ENCODE measurements around the gene BACE2. TPM values are rescaled to one million over a fixed set of nuclear protein-coding genes. Genes with fewer than 3 reads are reported as not detected.

The BACE2 gene
- total and polyA plus RNA-seq, 2 of the 4 experiments (the other 2 are of a cell fraction) = 17.0 to 35.5 TPM

DNA sequence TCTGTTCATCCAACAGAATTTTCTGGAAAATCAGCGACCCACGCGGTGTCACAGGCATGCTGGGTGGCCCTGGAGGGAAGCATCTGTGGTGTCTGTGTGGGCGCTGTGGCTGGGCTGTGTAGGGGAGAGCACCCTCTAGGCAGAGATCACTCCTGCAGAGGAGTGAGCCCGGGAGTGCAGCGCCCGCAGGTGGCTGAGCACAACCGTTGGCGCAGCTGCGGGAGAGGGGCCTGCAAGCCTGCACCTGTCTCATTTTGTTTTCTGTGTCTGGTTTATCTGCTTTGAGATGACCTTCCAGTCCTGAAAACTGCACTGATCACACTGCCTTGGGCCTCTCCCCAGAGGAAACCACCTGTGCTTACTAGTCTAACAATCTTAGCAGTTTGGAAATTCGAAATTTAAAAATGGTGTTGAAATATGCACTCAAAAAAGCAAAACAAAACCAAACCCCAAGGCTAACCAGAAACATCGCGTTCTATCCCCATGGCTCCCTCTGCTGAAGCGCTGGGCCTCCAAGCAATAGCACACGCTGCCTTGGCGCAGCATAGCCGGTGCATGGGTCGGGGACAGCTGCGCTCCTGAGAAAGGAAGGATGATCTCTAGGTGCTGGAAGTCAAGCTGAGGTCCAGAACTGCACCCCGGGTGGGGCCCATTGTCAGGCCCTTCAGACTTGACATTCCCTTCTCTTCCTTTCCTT is 153.4 kb downstream of the BACE2 start:
- Histone ChIP-seq H2BK5ac (ENCODE audit: low read depth, low read length, poor library complexity, severe bottlenecking) (no peak overlapping the region), H3K4ac (ENCODE audit: low read depth, low read length) (no peak overlapping the region), H4K5ac (ENCODE audit: low read depth, low read length) (no peak overlapping the region), H2BK20ac (ENCODE audit: low read depth, low read length) (no peak overlapping the region), H3K9me1 (ENCODE audit: insufficient read depth, low read length) (no peaks in the 10 kb centered on the region), H3K79me1 (ENCODE audit: low read depth in 1 of 2, low read length in 2 of 2) (no peaks in the 10 kb centered on the region), H3K56ac (ENCODE audit: extremely low read depth, insufficient read depth, low read length) (no peak overlapping the region), H2AK5ac (ENCODE audit: low read depth, low read length) (no peak overlapping the region), H3K4me1 (ENCODE audit: control insufficient read depth, insufficient read depth, low read length) (no peaks in the 10 kb centered on the region), H3K9ac (ENCODE audit: low read depth, low read length) (no peak overlapping the region), H4K91ac (ENCODE audit: insufficient read depth, low read depth, low read length) (no peak overlapping the region), H3K27me3 (ENCODE audit: control insufficient read depth, insufficient read depth, low read length) (peaks cover 32% of the 10 kb centered on the region), H3K18ac (ENCODE audit: low read depth, low read length) (no peak overlapping the region), H2AFZ (replicated peaks; ENCODE audit: low read length, poor library complexity) (no peak overlapping the region), H4K8ac (ENCODE audit: low read depth in 2 of 2, low read length in 2 of 2) (no peak overlapping the region), H4K20me1 (ENCODE audit: insufficient read depth, low read length) (no peaks in the 10 kb centered on the region), H3K4me3 (ENCODE audit: insufficient read depth, low read depth, low read length) (no peak overlapping the region), H2BK120ac (ENCODE audit: low read depth, low read length) (no peak overlapping the region), H3K27ac (ENCODE audit: insufficient read depth, low read length) (no peak overlapping the region), H3K23ac (ENCODE audit: low read depth, low read length) (no peak overlapping the region), H3K9me3 (ENCODE audit: control insufficient read depth, insufficient read depth, low read length) (no peaks in the 10 kb centered on the region), H3K4me2 (ENCODE audit: low read depth, low read length) (no peak overlapping the region), H2AK9ac (replicated peaks; ENCODE audit: low read depth, low read length, poor library complexity) (no peak overlapping the region), H2BK15ac (ENCODE audit: low read depth, low read length) (no peak overlapping the region), H3K14ac (replicated peaks; ENCODE audit: low read depth, low read length) (no peak overlapping the region), H3K36me3 (ENCODE audit: control insufficient read depth, insufficient read depth, low read length) (no peaks in the 10 kb centered on the region)
- dilution Hi-C loops (cut with HindIII; ENCODE audit: low sequenced_read_pairs, unreplicated experiment) = no loop called here
- in situ Hi-C loops (cut with MboI; ENCODE audit: low sequenced_read_pairs) = no loop called here
- ATAC-seq (ENCODE audit: low read depth) (no peak), DNase-seq (no peak)
- no TSS peak for BruUV-seq (replicated peaks)
- TF ChIP-seq RFX5 (IDR thresholded peaks at IDR 0.05; ENCODE audit: low read depth, low read length) (no peak), CHD1 (IDR thresholded peaks at IDR 0.05; ENCODE audit: low read depth, low read length) (no peak), RAD21 (IDR thresholded peaks at IDR 0.05; ENCODE audit: low read length) (no peak), MAFK (IDR thresholded peaks at IDR 0.05; ENCODE audit: low read depth, low read length) (no peak), FOS (IDR thresholded peaks at IDR 0.05; ENCODE audit: low read depth, low read length) (no peak), MXI1 (IDR thresholded peaks at IDR 0.05; ENCODE audit: borderline replicate concordance, low read depth, low read length) (no peak), MAZ (IDR thresholded peaks at IDR 0.05; ENCODE audit: borderline replicate concordance, low read depth, low read length) (no peak), NFE2L2 (IDR thresholded peaks at IDR 0.05; ENCODE audit: low read depth, low read length) (no peak), POLR2A (IDR thresholded peaks at IDR 0.05; ENCODE audit: low read depth, low read length) (no peak), SMC3 (IDR thresholded peaks at IDR 0.05; ENCODE audit: low read depth, low read length) (no peak), CEBPB (IDR thresholded peaks at IDR 0.05; ENCODE audit: low read depth, low read length) (no peak), RCOR1 (IDR thresholded peaks at IDR 0.05; ENCODE audit: insufficient replicate concordance, low read length) (no peak)
- TF ChIP-seq, protein P1, sequence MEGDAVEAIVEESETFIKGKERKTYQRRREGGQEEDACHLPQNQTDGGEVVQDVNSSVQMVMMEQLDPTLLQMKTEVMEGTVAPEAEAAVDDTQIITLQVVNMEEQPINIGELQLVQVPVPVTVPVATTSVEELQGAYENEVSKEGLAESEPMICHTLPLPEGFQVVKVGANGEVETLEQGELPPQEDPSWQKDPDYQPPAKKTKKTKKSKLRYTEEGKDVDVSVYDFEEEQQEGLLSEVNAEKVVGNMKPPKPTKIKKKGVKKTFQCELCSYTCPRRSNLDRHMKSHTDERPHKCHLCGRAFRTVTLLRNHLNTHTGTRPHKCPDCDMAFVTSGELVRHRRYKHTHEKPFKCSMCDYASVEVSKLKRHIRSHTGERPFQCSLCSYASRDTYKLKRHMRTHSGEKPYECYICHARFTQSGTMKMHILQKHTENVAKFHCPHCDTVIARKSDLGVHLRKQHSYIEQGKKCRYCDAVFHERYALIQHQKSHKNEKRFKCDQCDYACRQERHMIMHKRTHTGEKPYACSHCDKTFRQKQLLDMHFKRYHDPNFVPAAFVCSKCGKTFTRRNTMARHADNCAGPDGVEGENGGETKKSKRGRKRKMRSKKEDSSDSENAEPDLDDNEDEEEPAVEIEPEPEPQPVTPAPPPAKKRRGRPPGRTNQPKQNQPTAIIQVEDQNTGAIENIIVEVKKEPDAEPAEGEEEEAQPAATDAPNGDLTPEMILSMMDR (conservative IDR thresholded peaks at IDR 0.05; ENCODE audit: low read depth, low read length) = no peak
- TF ChIP-seq, protein P2, sequence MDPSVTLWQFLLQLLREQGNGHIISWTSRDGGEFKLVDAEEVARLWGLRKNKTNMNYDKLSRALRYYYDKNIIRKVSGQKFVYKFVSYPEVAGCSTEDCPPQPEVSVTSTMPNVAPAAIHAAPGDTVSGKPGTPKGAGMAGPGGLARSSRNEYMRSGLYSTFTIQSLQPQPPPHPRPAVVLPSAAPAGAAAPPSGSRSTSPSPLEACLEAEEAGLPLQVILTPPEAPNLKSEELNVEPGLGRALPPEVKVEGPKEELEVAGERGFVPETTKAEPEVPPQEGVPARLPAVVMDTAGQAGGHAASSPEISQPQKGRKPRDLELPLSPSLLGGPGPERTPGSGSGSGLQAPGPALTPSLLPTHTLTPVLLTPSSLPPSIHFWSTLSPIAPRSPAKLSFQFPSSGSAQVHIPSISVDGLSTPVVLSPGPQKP (IDR thresholded peaks at IDR 0.05; ENCODE audit: borderline replicate concordance, low read depth, low read length) = no peak
- ChIA-PET CTCF (no interaction called here), POLR2A (ENCODE audit: unreplicated experiment) (no interaction called here)
- intact Hi-C loops (cut with micrococcal nuclease) = no loop called here
- 87% methylated on average over 6 of the region's 20 CpGs; no CpG with 5 or more reads in 1 of the 2 experiments for WGBS, 2 experiments (ENCODE audit: extremely low coverage in 2 of 2, insufficient read length in 1 of 2)

All from IMR-90 (cell line).